Measurements from ENCODE around the gene DBI. TPM values are rescaled to one million over a fixed set of nuclear protein-coding genes. Genes with fewer than 3 reads are reported as not detected.

DBI gene
- polyA plus RNA-seq, 2 of the 4 experiments (the other 2 are of a cell fraction) = 339 to 823 TPM

DNA sequence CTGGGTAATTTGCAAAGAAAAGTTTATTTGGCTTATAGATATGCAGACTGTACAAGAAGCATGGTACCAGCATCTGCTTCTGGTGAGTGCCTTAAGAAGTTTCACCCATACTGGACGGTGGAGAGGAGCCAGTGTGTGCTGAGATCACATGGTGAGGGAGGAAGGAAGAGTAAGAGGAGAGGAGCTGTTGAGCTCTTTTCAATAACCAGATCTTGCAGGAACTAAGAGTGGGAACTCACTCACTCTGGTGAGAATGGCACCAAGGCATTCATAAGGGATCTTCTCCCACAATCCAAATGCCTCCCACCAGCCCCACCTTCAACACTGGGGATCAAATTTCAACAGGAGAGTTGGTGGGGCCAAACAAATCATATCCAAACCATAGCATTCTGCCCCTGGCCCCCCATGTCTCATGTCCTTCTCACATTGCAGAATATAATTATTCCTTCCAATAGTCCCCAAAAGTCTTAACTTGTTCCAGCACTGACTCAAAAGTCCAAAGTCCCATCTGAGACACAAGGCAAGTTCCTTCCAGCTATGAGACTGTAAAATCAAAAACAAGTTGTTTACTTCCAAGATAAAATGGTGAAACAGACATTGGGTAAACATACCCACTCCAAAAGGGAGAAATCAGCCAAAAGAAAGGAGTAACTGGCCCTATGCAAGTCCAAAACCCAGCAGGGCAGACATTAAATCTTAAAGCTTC, 53.2 kb downstream of the DBI start:
- POLR2A ChIA-PET = no interaction called here
- TF ChIP-seq GATA3 (IDR thresholded peaks at IDR 0.05; ENCODE audit: borderline replicate concordance) = no peak
- 32% methylated on average over 1 of the region's 1 CpG for WGBS (ENCODE audit: missing lambda C conversion rate)
- peaks cover 20% of the 10 kb centered on the region; the same call in 2 of the 3 replicates for H3K4me1 ChIP-seq
- no peak for ATAC-seq
- no peak for DNase-seq (ENCODE audit: low read depth in 1 of 2, low spot score in 1 of 2)
- H3K4me2 ChIP-seq = peak overlapping the region; percentile 45
- H3K27ac ChIP-seq = peak overlapping the region in 1 of 2 experiments; percentile 56; a peak in 1 of 6 replicates
- H3K4me3 ChIP-seq = no peak overlapping the region
- FAIRE-seq = no peak
- CTCF ChIA-PET = interaction anchor here (0.6 to 1.8 kb wide), 8 partner anchors 10 to 568 kb away, joined by 3 to 10 read pairs (median 4); no protein-coding TSS in a partner anchor
- H3K9me3 ChIP-seq = peaks cover 11% of the 10 kb centered on the region

DNA sequence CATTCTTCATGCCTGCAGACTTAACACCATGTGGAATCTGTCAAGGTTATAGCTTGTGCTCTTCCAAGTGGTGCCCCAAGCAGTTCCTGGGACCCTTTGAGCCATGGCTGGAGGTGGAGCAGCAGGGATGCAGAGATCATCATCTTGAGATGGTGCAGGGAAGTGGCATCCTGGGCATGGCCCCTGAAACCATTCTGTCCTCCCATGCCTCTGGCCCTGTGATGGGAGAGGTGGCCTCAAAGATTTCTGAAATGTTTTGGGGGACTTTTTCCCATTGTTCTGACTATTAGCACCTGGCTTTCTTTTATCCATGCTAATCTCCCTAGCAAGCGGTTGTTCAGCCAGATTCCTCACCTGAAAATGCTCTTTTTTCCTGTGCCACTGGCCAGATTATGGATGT, 54.5 kb downstream of the DBI start:
- ATAC-seq (no peak), DNase-seq (ENCODE audit: low read depth in 1 of 2, low spot score in 1 of 2) (no peak), FAIRE-seq (no peak)
- peaks cover 11% of the 10 kb centered on the region for H3K9me3 ChIP-seq
- CTCF ChIA-PET = interaction anchor here (0.8 to 1.8 kb wide), 4 partner anchors 13 to 58 kb away, joined by 3 to 10 read pairs (median 4); no protein-coding TSS in a partner anchor
- no peak overlapping the region; a peak in 1 of 6 replicates for H3K27ac ChIP-seq
- H3K4me2 ChIP-seq = no peak overlapping the region
- H3K4me3 ChIP-seq = no peak overlapping the region
- POLR2A ChIA-PET = no interaction called here
- TF ChIP-seq RARB (CRISPR knock-in tag; IDR thresholded peaks at IDR 0.05) (no peak), ZFP36 (IDR thresholded peaks at IDR 0.05; ENCODE audit: borderline replicate concordance, partially characterized antibody) (peak; percentile 81)
- WGBS (ENCODE audit: missing lambda C conversion rate) = 82% methylated on average over 1 of the region's 1 CpG
- H3K4me1 ChIP-seq = peaks cover 33% of the 10 kb centered on the region

DNA sequence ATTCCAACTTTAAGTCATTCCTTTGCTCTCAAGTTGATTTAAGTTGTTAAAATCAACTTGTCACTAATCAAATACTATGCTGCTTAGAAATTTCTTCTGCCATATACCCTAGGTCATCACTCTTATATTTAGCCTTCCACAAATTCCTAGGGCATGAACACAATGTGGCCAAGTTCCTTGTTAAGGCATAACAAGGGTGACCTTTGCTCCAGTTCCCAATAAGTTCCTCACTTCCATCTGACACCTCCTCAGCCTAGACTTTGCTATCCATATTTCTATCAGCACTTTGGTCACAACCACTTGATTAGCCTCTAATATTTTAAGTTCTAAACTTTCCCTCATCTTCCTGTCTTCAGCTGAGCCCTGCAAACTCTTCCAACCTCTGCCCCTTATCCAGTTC, 55.0 kb downstream of the DBI start:
- no peak for FAIRE-seq

More for the DNA sequence above, 55.0 kb downstream of the DBI start:
- ChIA-PET POLR2A (no interaction called here), CTCF (interaction anchor here (1.1 kb wide), 1 partner anchor 55 kb away, joined by 6 read pairs; no protein-coding TSS in a partner anchor)
- DNase-seq (ENCODE audit: low read depth in 1 of 2, low spot score in 1 of 2) = no peak
- H3K4me2 ChIP-seq = no peak overlapping the region
- no peak overlapping the region for H3K27ac ChIP-seq
- no peak for TF ChIP-seq ZFP36 (IDR thresholded peaks at IDR 0.05; ENCODE audit: borderline replicate concordance, partially characterized antibody)
- no peak for TF ChIP-seq MAZ (IDR thresholded peaks at IDR 0.05; ENCODE audit: borderline replicate concordance, low read depth, low read length)
- no peak for TF ChIP-seq RFX5 (IDR thresholded peaks at IDR 0.05)
- no peak for TF ChIP-seq NPAS2 (CRISPR knock-in tag; IDR thresholded peaks at IDR 0.05; ENCODE audit: borderline replicate concordance)
- TF ChIP-seq, protein P1, sequence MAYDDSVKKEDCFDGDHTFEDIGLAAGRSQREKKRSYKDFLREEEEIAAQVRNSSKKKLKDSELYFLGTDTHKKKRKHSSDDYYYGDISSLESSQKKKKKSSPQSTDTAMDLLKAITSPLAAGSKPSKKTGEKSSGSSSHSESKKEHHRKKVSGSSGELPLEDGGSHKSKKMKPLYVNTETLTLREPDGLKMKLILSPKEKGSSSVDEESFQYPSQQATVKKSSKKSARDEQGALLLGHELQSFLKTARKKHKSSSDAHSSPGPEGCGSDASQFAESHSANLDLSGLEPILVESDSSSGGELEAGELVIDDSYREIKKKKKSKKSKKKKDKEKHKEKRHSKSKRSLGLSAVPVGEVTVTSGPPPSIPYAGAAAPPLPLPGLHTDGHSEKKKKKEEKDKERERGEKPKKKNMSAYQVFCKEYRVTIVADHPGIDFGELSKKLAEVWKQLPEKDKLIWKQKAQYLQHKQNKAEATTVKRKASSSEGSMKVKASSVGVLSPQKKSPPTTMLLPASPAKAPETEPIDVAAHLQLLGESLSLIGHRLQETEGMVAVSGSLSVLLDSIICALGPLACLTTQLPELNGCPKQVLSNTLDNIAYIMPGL (CRISPR knock-in tag; IDR thresholded peaks at IDR 0.05; ENCODE audit: borderline replicate concordance) = no peak
- no peak for TF ChIP-seq KDM5A (IDR thresholded peaks at IDR 0.05)
- no peak for TF ChIP-seq TP53 (CRISPR knock-in tag; IDR thresholded peaks at IDR 0.05)
- no peak for TF ChIP-seq POLR2AphosphoS2 (conservative IDR thresholded peaks at IDR 0.05; ENCODE audit: low read length)
- TF ChIP-seq EP300 (IDR thresholded peaks at IDR 0.05) = no peak
- TF ChIP-seq ZC3H11A (IDR thresholded peaks at IDR 0.05) = no peak
- TF ChIP-seq, protein P2, sequence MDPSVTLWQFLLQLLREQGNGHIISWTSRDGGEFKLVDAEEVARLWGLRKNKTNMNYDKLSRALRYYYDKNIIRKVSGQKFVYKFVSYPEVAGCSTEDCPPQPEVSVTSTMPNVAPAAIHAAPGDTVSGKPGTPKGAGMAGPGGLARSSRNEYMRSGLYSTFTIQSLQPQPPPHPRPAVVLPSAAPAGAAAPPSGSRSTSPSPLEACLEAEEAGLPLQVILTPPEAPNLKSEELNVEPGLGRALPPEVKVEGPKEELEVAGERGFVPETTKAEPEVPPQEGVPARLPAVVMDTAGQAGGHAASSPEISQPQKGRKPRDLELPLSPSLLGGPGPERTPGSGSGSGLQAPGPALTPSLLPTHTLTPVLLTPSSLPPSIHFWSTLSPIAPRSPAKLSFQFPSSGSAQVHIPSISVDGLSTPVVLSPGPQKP (IDR thresholded peaks at IDR 0.05; ENCODE audit: low read depth, low read length) = no peak
- no peak for ATAC-seq
- no peak overlapping the region for H3K4me3 ChIP-seq
- H3K4me1 ChIP-seq = peaks cover 37% of the 10 kb centered on the region
- H3K9me3 ChIP-seq = peaks cover 11% of the 10 kb centered on the region

Other genes starting within 250 kb of the DBI start
- not detected in 2 replicates for gene C1QL2, start 208.2 kb upstream of the DBI start, polyA plus RNA-seq (2011; rRNA removed)
- not detected in 3 replicates for gene C1QL2, start 208.2 kb upstream of the DBI start, polyA plus RNA-seq (2017; fragmentation: RNase III; extraction: RNeasy Plus Mini Kit Qiagen cat#74134 plus additional on column Dnase treatment)
- gene STEAP3, start 143.1 kb upstream of the DBI start, polyA plus RNA-seq (2011; rRNA removed) = 23.5 and 31.4 TPM in 2 replicates
- gene STEAP3, start 143.1 kb upstream of the DBI start, polyA plus RNA-seq (2017; fragmentation: RNase III; extraction: RNeasy Plus Mini Kit Qiagen cat#74134 plus additional on column Dnase treatment) = 28.8 to 30.8 TPM (median 30.2 TPM) in 3 replicates
- gene C2orf76, start 143 bp upstream of the DBI start, polyA plus RNA-seq (2011; rRNA removed) = 34.3 and 38.8 TPM in 2 replicates
- 14.2 to 17.7 TPM (median 16.6 TPM) in 3 replicates for gene C2orf76, start 143 bp upstream of the DBI start, polyA plus RNA-seq (2017; fragmentation: RNase III; extraction: RNeasy Plus Mini Kit Qiagen cat#74134 plus additional on column Dnase treatment)
- gene TMEM37, start 64.9 kb downstream of the DBI start, polyA plus RNA-seq (2011; rRNA removed) = 7.5 and 10.8 TPM in 2 replicates
- 3.3 to 5.1 TPM (median 4.7 TPM) in 3 replicates for gene TMEM37, start 64.9 kb downstream of the DBI start, polyA plus RNA-seq (2017; fragmentation: RNase III; extraction: RNeasy Plus Mini Kit Qiagen cat#74134 plus additional on column Dnase treatment)
- gene SCTR, start 157.5 kb downstream of the DBI start, polyA plus RNA-seq (2011; rRNA removed) = not detected in 2 replicates
- gene SCTR, start 157.5 kb downstream of the DBI start, polyA plus RNA-seq (2017; fragmentation: RNase III; extraction: RNeasy Plus Mini Kit Qiagen cat#74134 plus additional on column Dnase treatment) = not detected in 3 replicates
- 0.17 and 0.22 TPM in 2 replicates for gene CFAP221, start 177.5 kb downstream of the DBI start, polyA plus RNA-seq (2011; rRNA removed)
- 0.16 to 0.30 TPM (median 0.24 TPM) in 3 replicates for gene CFAP221, start 177.5 kb downstream of the DBI start, polyA plus RNA-seq (2017; fragmentation: RNase III; extraction: RNeasy Plus Mini Kit Qiagen cat#74134 plus additional on column Dnase treatment)